Activated CD8-positive, alpha-beta memory T cell treated with anti-CD3 and anti-CD28 coated beads for 4 hours (primary cell): ENCODE results near the gene TAF8.

Experiments
- DNase-seq, 2 donors: peaks; one replicate each; pipeline ENCODE4 v3.0.0-alpha.2; 2020; ENCODE audit warnings: low read depth in 2 of 2

The TAF8 gene

GRCh38 chr6:42051268-42051653 lies 937 bp downstream of the TAF8 start:
- DNase-seq, result no peak

GRCh38 chr6:42053601-42054000 lies 3.3 kb downstream of the TAF8 start:
- DNase-seq, result no peak

- no peak for DNase-seq
Observed at GRCh38 chr6:42059743-42060142, 9.4 kb downstream of the TAF8 start.

- DNase-seq, result no peak
Observed at GRCh38 chr6:42066156-42066675, 15.9 kb downstream of the TAF8 start.

- no peak for DNase-seq
Observed at GRCh38 chr6:42068173-42068572, 17.8 kb downstream of the TAF8 start.

GRCh38 chr6:42068872-42069522 lies 18.7 kb downstream of the TAF8 start:
- no peak for DNase-seq

GRCh38 chr6:42071881-42072583 lies 21.7 kb downstream of the TAF8 start:
- DNase-seq, result no peak

DNA sequence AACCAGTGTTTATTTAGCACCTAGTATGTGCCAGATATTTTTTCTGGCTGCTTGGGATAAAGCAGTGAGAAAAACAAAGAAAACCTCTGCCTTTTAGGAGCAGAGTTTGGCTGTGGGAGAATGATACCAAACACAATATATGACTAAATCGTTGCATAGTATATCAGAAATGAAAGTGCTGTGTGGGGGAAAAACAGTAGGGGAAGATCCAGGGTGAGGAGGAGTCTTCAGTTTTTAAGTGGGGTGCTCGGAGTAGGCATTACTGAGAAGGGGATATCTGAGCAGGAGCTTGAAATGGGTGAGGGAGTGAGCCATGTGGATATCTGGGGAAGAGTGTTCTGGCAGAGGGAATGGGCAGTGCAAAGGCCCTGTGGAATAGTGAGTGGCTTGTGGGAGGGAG lies 23.0 kb downstream of the TAF8 start:
- no peak for DNase-seq

DNA sequence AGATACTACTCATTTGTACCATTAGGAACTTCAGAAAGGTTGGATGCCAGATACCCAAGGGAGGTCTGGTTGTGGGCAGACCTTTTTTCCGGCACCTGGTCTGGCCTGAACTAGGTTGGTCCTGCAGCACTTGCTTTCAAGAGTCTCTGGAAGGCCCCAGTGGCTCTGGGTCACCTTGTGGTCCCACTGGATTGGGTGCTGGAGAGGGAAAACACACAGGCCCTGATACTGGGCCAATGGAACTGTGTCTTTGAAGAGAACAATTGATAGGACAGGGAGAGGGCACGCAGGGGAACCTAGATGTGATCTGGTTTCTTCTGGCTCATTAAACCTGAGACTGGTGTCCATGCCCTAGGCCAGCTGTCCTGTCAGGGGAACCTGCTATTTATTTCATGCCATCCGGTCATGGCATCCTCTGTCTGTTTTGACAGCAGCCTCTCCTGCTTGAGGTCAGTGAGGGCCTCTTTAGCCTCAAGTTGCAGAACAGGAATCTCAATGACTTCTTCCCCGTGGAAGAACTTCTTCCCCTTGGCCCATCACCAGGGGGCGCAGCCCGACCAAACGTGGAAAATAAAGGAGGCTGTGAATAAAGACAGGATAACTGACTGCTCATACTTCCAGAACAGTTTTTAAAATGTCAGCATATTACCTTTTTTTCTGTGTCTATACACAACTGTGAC lies 25.0 kb downstream of the TAF8 start:
- DNase-seq, result peak; percentile 19 to 24

DNA sequence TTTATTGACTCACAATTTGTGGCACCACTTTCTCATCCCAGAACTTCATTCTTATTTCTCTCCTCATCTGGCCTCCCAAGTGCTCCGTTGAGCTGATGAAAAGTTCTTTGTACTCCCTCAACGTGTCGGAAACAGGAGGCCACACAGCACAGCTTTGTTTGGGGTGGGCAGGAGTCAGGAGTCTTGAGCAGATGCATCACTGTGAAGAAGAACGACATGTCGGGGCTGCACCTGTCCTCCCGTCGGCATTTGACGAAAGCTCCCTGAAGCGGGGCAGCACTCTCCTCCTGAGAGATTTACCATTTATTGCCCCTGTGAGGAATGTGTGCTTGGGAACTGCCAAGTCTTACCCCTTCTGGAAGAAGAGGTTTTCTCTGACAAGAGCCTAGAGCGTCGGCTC lies 28.1 kb downstream of the TAF8 start:
- no peak for DNase-seq

- no peak for DNase-seq
Observed at GRCh38 chr6:42079941-42080464, 29.7 kb downstream of the TAF8 start.

DNA sequence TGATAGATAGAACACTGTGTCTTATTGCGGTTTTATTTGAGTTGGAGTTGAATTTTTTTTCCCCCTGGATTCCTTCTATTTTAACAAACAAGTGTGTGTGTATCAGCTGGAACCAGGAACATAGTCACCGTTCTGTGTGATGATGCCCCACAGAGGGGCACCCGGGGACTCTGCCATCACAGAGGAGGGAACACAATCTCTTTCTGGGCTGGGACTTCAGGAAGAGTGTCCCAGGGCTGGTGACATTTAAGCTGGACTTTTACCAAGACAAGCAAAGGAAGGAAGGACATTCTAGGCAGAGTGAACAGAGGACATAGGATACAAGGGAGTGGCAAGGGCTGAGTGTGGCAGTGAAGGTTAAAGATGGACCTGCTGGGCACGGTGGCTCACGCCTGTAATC lies 33.2 kb downstream of the TAF8 start:
- no peak for DNase-seq

- DNase-seq, result no peak
Observed at GRCh38 chr6:42084889-42085288, 34.6 kb downstream of the TAF8 start.

GRCh38 chr6:42086046-42087035 lies 36.0 kb downstream of the TAF8 start:
- DNase-seq, result no peak

DNA sequence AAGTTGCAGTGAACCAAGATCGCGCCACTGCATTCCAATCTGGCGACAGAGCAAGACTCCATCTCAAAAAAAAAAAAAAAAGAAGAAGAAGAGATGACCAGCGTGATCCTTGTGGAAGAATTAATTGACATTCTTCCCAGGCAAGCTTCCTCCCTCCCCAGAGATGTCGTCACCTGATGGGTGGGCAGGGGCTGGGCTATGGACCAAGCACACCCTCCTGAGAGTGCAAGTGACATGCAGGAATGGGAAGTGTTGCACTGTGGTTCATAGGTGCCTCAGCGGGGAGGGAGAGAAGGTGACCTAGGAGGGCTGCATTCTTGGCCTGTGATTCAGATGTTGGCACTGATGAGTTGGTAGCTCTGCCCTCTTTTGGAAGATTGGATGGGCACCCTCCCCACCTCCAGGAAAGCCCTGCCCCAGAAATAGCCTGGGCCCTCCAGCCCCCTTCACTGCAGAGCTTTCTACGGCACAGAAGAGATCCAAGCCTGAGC lies 37.8 kb downstream of the TAF8 start:
- DNase-seq, result no peak

GRCh38 chr6:42090819-42091717 lies 40.7 kb downstream of the TAF8 start:
- DNase-seq, result no peak

DNA sequence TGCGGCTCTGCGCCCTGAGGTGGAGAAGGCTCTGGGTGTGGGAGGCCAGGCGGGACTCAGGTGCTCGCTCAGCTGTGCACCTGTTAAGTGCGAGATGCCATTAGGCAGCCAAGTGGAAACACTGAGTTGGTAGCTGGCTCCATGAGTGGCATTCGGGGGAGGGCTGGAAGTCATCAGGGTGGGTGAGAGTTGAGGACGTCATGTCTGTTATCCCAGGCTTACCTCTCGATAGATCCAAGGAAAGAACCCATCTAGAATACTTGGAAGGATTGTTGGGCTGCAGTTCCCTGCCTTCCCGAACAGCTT lies 41.3 kb downstream of the TAF8 start:
- no peak for DNase-seq

- no peak for DNase-seq
Observed at GRCh38 chr6:42093582-42094329, 43.4 kb downstream of the TAF8 start.

DNA sequence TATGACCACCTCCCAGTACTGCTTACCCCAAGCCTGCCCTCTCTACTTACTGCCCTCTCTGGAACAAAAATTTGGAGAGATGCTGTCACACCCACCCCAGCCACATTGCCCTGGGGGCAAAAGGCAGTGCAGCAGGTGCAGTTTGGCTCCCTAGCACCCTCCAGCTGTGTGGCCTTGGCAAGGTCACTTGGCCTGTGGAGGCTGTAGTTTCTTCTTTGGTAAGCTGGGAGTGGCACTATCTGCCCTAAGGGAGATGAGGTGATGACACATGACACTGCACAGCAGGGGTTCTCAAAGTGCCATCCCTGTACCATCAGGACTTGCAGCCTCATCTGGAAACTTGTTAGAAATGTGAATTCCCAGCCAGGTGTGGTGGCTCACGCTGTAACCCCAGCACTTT lies 44.8 kb downstream of the TAF8 start:
- no peak for DNase-seq
